Hematopoietic multipotent progenitor cell treated with erythropoietin and hydrocortisone succinate and interleukin-3 and kit ligand, for 4 days (in vitro differentiated cells): ENCODE data around the gene CACNA2D3.

Experiments
- DNase-seq: peaks from one replicate; pipeline ENCODE4 v3.0.0-alpha.2; 2015

The CACNA2D3 gene

GRCh38 chr3:54988838-54989630 lies 866.7 kb downstream of the CACNA2D3 start:
- peak; percentile 23 for DNase-seq

- DNase-seq = no peak
These were observed 871.8 kb downstream of the CACNA2D3 start for GRCh38 chr3:54994111-54994513.

- peak; percentile 46 for DNase-seq
These were observed 876.8 kb downstream of the CACNA2D3 start for GRCh38 chr3:54999159-54999558.

- peak; percentile 18 for DNase-seq
These were observed 877.5 kb downstream of the CACNA2D3 start for GRCh38 chr3:54999811-55000210.

GRCh38 chr3:55000546-55000945 lies 878.2 kb downstream of the CACNA2D3 start:
- DNase-seq = peak; percentile 4

- DNase-seq = no peak
These were observed 878.6 kb downstream of the CACNA2D3 start for GRCh38 chr3:55000953-55001352.

- no peak for DNase-seq
These were observed 880.1 kb downstream of the CACNA2D3 start for GRCh38 chr3:55002416-55002930.

- no peak for DNase-seq
These were observed 883.9 kb downstream of the CACNA2D3 start for GRCh38 chr3:55006244-55006676.

- no peak for DNase-seq
These were observed 885.6 kb downstream of the CACNA2D3 start for GRCh38 chr3:55007971-55008370.

GRCh38 chr3:55009372-55009771 lies 887.0 kb downstream of the CACNA2D3 start:
- DNase-seq = no peak

- DNase-seq = no peak
These were observed 889.7 kb downstream of the CACNA2D3 start for GRCh38 chr3:55012091-55012490.

- DNase-seq = peak; percentile 4
These were observed 891.0 kb downstream of the CACNA2D3 start for GRCh38 chr3:55013145-55013925.

- no peak for DNase-seq
These were observed 891.7 kb downstream of the CACNA2D3 start for GRCh38 chr3:55014081-55014480.

GRCh38 chr3:55014906-55015305 lies 892.6 kb downstream of the CACNA2D3 start:
- no peak for DNase-seq

GRCh38 chr3:55017876-55018275 lies 895.5 kb downstream of the CACNA2D3 start:
- no peak for DNase-seq

- DNase-seq = no peak
These were observed 908.6 kb downstream of the CACNA2D3 start for GRCh38 chr3:55030938-55031337.

GRCh38 chr3:55036883-55037577 lies 914.7 kb downstream of the CACNA2D3 start:
- DNase-seq = no peak

- DNase-seq = no peak
These were observed 920.2 kb downstream of the CACNA2D3 start for GRCh38 chr3:55042591-55042990.

- DNase-seq = no peak
These were observed 922.1 kb downstream of the CACNA2D3 start for GRCh38 chr3:55044486-55044885.

GRCh38 chr3:55059027-55059629 lies 936.8 kb downstream of the CACNA2D3 start:
- DNase-seq = no peak

- DNase-seq = no peak
These were observed 938.8 kb downstream of the CACNA2D3 start for GRCh38 chr3:55060896-55061719.

- DNase-seq = no peak
These were observed 939.3 kb downstream of the CACNA2D3 start for GRCh38 chr3:55061720-55062034.
